AG10803 (cell line): ENCODE data around the gene RPL3.

Source experiments
- DNase-seq: peaks from one replicate; pipeline ENCODE4 v3.0.0; 2010; ENCODE audit warnings: low read depth
- H3K4me3 ChIP-seq: 2 replicates; pipeline ENCODE4 v1.5.1; 2011; ENCODE audit warnings: mild to moderate bottlenecking, low read length, control low read depth
- TF ChIP-seq, protein P1 (sequence below): conservative IDR thresholded peaks from 2 replicates; pipeline ENCODE4 v1.5.1; 2011; ENCODE audit warnings: mild to moderate bottlenecking, low read length, control low read depth, inconsistent platforms

RPL3 gene

GRCh38 chr22:39319284-39320022 is at the start of gene RPL3:
Gene RPL3 (minus strand): TSS chr22:39319623. CDS start chr22:39319597, 26 bp downstream.
- peak within 1 kb of the TSS; percentile 94 for H3K4me3 ChIP-seq
- TF ChIP-seq, protein P1, sequence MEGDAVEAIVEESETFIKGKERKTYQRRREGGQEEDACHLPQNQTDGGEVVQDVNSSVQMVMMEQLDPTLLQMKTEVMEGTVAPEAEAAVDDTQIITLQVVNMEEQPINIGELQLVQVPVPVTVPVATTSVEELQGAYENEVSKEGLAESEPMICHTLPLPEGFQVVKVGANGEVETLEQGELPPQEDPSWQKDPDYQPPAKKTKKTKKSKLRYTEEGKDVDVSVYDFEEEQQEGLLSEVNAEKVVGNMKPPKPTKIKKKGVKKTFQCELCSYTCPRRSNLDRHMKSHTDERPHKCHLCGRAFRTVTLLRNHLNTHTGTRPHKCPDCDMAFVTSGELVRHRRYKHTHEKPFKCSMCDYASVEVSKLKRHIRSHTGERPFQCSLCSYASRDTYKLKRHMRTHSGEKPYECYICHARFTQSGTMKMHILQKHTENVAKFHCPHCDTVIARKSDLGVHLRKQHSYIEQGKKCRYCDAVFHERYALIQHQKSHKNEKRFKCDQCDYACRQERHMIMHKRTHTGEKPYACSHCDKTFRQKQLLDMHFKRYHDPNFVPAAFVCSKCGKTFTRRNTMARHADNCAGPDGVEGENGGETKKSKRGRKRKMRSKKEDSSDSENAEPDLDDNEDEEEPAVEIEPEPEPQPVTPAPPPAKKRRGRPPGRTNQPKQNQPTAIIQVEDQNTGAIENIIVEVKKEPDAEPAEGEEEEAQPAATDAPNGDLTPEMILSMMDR = no peak
- DNase-seq = peak; percentile 98

GRCh38 chr22:39369186-39369585 is 49.8 kb upstream of the RPL3 start:
- TF ChIP-seq, protein P1 = no peak
- no peak for DNase-seq
- no peak overlapping the region for H3K4me3 ChIP-seq

DNA sequence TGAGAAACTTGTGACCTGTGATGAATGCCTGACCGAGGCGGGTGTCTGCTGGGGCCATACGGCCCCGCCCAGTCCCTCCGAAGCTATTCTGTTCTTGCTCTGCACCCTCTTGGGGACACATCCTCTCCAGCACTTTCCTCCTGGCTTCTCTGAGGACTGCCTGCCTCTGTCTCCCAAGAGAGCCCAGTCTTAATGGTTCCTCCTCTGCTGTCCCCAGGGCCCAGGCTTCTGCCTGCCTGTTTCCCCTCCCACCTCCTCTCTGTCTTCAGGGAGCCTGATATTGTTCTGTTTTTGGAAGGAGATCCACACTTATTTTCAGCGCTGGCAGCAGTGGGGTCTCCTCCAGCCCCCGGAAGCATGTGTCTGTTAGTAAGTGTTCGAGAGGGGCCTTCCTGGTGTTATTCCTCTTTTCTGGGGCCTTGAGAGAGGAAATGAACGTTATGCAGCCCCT is 49.1 kb upstream of the RPL3 start:
- no peak overlapping the region for H3K4me3 ChIP-seq
- TF ChIP-seq, protein P1 = no peak
- DNase-seq = no peak

DNA sequence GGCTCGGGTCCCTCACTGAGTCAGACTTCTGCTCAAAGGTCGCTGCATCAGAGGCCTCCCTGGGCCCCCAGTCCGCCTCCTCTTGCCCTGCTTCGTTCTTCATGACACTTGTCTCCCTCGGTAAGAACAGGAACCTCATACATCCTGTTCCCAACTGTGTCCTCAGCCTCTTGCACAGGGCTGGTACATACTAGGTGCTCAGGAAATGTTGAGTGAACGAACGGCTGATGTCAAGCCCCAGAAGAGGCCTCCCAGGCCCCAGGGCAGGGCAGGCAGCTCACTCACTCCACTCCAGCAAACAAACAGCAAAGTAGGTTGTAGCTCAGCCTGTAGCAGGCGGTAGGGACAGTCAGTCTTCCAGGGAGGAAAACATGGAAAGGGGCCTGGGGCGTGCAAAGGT is 47.6 kb upstream of the RPL3 start:
- no peak overlapping the region for H3K4me3 ChIP-seq
- TF ChIP-seq, protein P1 = no peak
- no peak for DNase-seq

DNA sequence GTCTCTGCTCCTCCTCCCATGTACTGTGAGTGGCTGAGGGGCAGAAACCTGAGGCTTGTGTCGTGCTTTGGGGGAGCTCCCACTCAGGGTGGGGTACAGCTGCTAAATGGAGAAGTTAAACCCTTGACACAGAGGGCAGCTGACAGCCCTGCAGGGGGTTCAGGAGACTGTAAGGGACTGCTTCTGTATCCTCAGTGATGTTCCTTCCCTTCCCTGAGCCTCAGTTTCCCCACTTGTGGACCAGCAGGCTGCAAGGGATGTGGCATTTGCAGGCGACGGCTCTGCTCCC is 46.0 kb upstream of the RPL3 start:
- DNase-seq = no peak
- H3K4me3 ChIP-seq = no peak overlapping the region
- TF ChIP-seq, protein P1 = no peak

DNA sequence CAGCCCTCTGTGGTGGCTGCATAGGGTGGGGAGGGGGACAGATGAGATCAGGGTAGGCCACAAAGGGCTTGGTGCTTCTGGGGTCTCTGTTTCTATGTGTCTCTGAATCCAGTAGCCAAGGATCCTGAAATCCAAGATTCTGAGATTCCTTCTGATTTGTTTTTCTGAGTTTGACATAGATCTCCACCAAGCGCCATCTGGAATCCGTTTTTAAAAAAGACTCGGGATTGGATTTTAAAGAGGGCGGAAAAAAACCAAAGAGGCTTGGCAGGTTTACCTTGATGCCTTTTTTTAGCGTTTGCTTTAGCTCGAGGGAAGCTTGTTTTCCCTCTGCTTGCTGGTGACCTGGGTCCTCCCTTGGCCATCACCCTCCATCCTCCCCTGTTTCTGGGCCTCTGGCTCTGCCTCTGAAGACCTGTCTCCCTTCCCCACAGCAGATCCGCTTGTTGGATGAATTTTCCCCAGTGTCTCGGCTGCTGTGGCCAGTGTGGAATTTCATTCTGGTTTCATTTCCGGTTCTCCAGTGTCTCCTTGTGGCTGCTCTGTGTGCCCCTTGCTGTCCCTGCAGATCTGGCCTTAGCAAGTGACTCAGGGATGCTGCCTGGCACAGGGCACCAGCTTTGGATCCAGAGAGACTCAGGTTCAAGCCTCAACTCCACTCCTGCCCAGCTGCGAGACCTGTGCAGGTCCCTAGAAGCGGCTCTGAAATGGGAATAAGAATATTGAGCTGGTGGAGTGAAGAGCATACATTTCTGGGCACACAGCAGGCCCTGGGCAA is 45.5 kb upstream of the RPL3 start:
- no peak overlapping the region for H3K4me3 ChIP-seq
- peak; percentile 46 for DNase-seq
- TF ChIP-seq, protein P1 = peak; percentile 31
